Prostate gland (tissue), 2 donors: ENCODE measurements around the gene ROBO2. TPM values are rescaled to one million over a fixed set of nuclear protein-coding genes. Genes with fewer than 3 reads are reported as not detected.

Source experiments
- DNase-seq: peaks from one replicate; pipeline ENCODE4 v3.0.0-alpha.2; 2019; ENCODE audit warnings: low spot score
- H3K27ac ChIP-seq, 2 donors: fragments of 200-600 bp; sonication (generic); 2 replicates each; pipeline ENCODE4 v1.5.1; 2017 to 2019
- H3K27me3 ChIP-seq: fragments of 200-600 bp; sonication (generic); replicated peaks from 2 replicates; pipeline ENCODE4 v1.5.1; 2019; ENCODE audit not compliant: insufficient read depth
- H3K36me3 ChIP-seq, 2 donors: fragments of 200-600 bp; sonication (generic); 1 replicate in 1 of 2; 2 replicates in 1 of 2; pipeline versions ENCODE4 v1.5.1 to v1.8.1; 2017 to 2019
- H3K4me1 ChIP-seq: fragments of 200-600 bp; sonication (generic); replicated peaks from 2 replicates; pipeline ENCODE4 v1.5.1; 2019
- H3K4me3 ChIP-seq, 2 donors: fragments of 200-600 bp; sonication (generic); 2 replicates each; pipeline ENCODE4 v1.5.1; 2017 to 2019
- H3K9me3 ChIP-seq: fragments of 200-600 bp; sonication (generic); 2 replicates; pipeline ENCODE4 v1.5.1; 2017
- CTCF ChIP-seq, 4 experiments: fragments of 200-600 bp in 2 of 4; fragments of 450-650 bp in 2 of 4; sonication (generic) in 2 of 4; IDR thresholded peaks; 1 replicate in 3 of 4; 2 replicates in 1 of 4; pipeline ENCODE4 v1.5.1; 2016 to 2019; ENCODE audit warnings: antibody characterized with exemption in 4 of 4, mild to moderate bottlenecking in 2 of 4, moderate library complexity in 2 of 4
- POLR2A ChIP-seq: fragments of 450-650 bp; IDR thresholded peaks from one replicate; pipeline ENCODE4 v1.6.1; 2016; ENCODE audit warnings: antibody characterized with exemption, mild to moderate bottlenecking
- POLR2AphosphoS5 ChIP-seq: sonication (generic); formaldehyde crosslinking; IDR thresholded peaks from one replicate; pipeline ENCODE4 v1.6.1; 2017; ENCODE audit warnings: antibody characterized with exemption
- WGBS: methylation state at CpG from one replicate; pipeline ENCODE4 v1.1.5; 2018; 5-methylcytosine and 5-hydroxymethylcytosine counted together
- intact Hi-C: fragments of 100-400 bp; cut with DNase I; formaldehyde crosslinking; loops from one replicate; pipeline ENCODE4 v1.14.2; 2022
- total RNA-seq, 2 donors: library from RNA; depleted of rRNA; stranded (reverse); fragments of >200 nt; gene quantifications; one replicate each; pipeline ENCODE4 v1.1.0, GENCODE V29; 2016

Gene ROBO2
- total RNA-seq, 2 donors from 2014 or later = 3.6 to 18.2 TPM

GRCh38 chr3:77354958-77355357, 315.1 kb downstream of the ROBO2 start:
- intact Hi-C loops = no loop called here
- H3K27ac ChIP-seq = no peak overlapping the region
- TF ChIP-seq POLR2A (no peak), CTCF (IDR thresholded peaks at IDR 0.05) (no peak)
- DNase-seq = no peak
- H3K9me3 ChIP-seq = no peaks in the 10 kb centered on the region
- H3K36me3 ChIP-seq = no peaks in the 10 kb centered on the region
- no peak overlapping the region for H3K4me3 ChIP-seq
- no peaks in the 10 kb centered on the region for H3K27me3 ChIP-seq
- no peaks in the 10 kb centered on the region for H3K4me1 ChIP-seq

GRCh38 chr3:77362936-77363335, 323.0 kb downstream of the ROBO2 start:
- Histone ChIP-seq H3K27ac (no peak overlapping the region), H3K9me3 (no peaks in the 10 kb centered on the region), H3K36me3 (no peaks in the 10 kb centered on the region), H3K4me1 (no peaks in the 10 kb centered on the region), H3K27me3 (no peaks in the 10 kb centered on the region), H3K4me3 (no peak overlapping the region)
- intact Hi-C loops = no loop called here
- no peak for DNase-seq
- TF ChIP-seq POLR2A (no peak), POLR2AphosphoS5 (no peak), CTCF (IDR thresholded peaks at IDR 0.05) (no peak)
- WGBS = 96% methylated on average over 1 of the region's 1 CpG

GRCh38 chr3:77365152-77365551, 325.3 kb downstream of the ROBO2 start:
- Histone ChIP-seq H3K27me3 (no peaks in the 10 kb centered on the region), H3K4me1 (no peaks in the 10 kb centered on the region), H3K9me3 (no peaks in the 10 kb centered on the region), H3K4me3 (no peak overlapping the region), H3K36me3 (no peaks in the 10 kb centered on the region), H3K27ac (no peak overlapping the region)
- 95% methylated on average over 1 of the region's 1 CpG for WGBS
- intact Hi-C loops = no loop called here
- no peak for DNase-seq
- TF ChIP-seq POLR2AphosphoS5 (no peak), POLR2A (no peak), CTCF (IDR thresholded peaks at IDR 0.05) (no peak)

- intact Hi-C loops = no loop called here
- Histone ChIP-seq H3K27ac (no peak overlapping the region), H3K36me3 (no peaks in the 10 kb centered on the region), H3K4me3 (no peak overlapping the region), H3K27me3 (no peaks in the 10 kb centered on the region), H3K4me1 (no peaks in the 10 kb centered on the region), H3K9me3 (no peaks in the 10 kb centered on the region)
- WGBS = 40% methylated on average over 5 of the region's 5 CpGs
- no peak for DNase-seq
- TF ChIP-seq POLR2A = no peak
- TF ChIP-seq CTCF (IDR thresholded peaks at IDR 0.05) = no peak
- no peak for TF ChIP-seq POLR2AphosphoS5
Observed at GRCh38 chr3:77370413-77370812, 330.5 kb downstream of the ROBO2 start.

GRCh38 chr3:77372018-77372417, 332.1 kb downstream of the ROBO2 start:
- H3K27ac ChIP-seq = no peak overlapping the region
- no peaks in the 10 kb centered on the region for H3K9me3 ChIP-seq
- no peaks in the 10 kb centered on the region for H3K36me3 ChIP-seq
- no peak for DNase-seq
- H3K27me3 ChIP-seq = no peaks in the 10 kb centered on the region
- WGBS = 80% methylated on average over 3 of the region's 3 CpGs
- no peak overlapping the region for H3K4me3 ChIP-seq
- TF ChIP-seq POLR2AphosphoS5 (no peak), CTCF (IDR thresholded peaks at IDR 0.05) (no peak)
- intact Hi-C loops = no loop called here
- no peaks in the 10 kb centered on the region for H3K4me1 ChIP-seq
